ENCODE data around the gene MYO7B. TPM values are rescaled to one million over a fixed set of nuclear protein-coding genes. Genes with fewer than 3 reads are reported as not detected.
"Not testable (repeated sequence)": the region's sequence is repeated elsewhere in the genome, so short reads cannot be mapped to it uniquely, and the experiment has no call there.

MYO7B gene
- total RNA-seq, 3 donors from 2014 or later: 0.32 to 2.3 TPM; not detected in 1

- TF ChIP-seq POLR2A (IDR thresholded peaks at IDR 0.05) (no peak), POLR2AphosphoS5 (IDR thresholded peaks at IDR 0.05) (no peak)
- TF ChIP-seq, protein P1, sequence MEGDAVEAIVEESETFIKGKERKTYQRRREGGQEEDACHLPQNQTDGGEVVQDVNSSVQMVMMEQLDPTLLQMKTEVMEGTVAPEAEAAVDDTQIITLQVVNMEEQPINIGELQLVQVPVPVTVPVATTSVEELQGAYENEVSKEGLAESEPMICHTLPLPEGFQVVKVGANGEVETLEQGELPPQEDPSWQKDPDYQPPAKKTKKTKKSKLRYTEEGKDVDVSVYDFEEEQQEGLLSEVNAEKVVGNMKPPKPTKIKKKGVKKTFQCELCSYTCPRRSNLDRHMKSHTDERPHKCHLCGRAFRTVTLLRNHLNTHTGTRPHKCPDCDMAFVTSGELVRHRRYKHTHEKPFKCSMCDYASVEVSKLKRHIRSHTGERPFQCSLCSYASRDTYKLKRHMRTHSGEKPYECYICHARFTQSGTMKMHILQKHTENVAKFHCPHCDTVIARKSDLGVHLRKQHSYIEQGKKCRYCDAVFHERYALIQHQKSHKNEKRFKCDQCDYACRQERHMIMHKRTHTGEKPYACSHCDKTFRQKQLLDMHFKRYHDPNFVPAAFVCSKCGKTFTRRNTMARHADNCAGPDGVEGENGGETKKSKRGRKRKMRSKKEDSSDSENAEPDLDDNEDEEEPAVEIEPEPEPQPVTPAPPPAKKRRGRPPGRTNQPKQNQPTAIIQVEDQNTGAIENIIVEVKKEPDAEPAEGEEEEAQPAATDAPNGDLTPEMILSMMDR (IDR thresholded peaks at IDR 0.05): no peak
- H3K4me3 ChIP-seq: no peak overlapping the region
- no peak for DNase-seq (ENCODE audit: low spot score in 2 of 2)
- intact Hi-C loops (cut with DNase I; ENCODE audit: low total_unique reads): no loop called here
- no peaks in the 10 kb centered on the region for H3K27me3 ChIP-seq
- no peaks in the 10 kb centered on the region for H3K36me3 ChIP-seq
- no peaks in the 10 kb centered on the region for H3K9me3 ChIP-seq
- no peaks in the 10 kb centered on the region for H3K4me1 ChIP-seq
- H3K27ac ChIP-seq: no peak overlapping the region
Measured at GRCh38 chr2:127523269-127523939, 12.1 kb upstream of the MYO7B start.

DNA sequence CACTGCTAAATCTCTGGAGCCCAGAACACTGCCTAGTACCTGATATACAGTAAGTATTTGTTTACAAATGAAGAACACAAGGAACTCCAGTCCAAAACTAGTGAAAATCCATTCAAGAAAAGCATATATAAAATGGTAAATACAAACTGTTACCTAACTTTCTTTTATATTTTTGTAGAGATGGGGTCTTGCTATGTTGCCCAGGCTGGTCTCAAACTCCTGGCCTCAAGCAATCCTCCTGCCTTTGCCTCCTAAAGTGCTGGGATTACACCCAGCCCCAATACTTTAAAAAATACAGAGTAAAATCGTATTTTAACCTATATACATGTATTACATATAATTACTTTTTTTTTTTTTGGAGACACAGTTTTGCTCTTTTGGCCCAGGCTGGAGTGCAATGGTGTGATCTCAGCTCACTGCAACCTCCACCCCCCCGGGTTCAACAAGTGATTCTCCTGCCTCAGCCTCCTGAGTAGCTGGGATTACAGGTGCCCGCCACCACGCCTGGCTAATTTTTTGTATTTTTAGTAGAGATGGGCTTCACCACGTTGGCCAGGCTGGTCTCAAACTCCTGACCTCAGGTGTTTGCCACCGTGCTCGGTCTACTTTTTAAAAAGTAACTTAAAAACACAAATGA is 11.2 kb upstream of the MYO7B start:
- DNase-seq (ENCODE audit: low spot score in 2 of 2); H3K4me1 ChIP-seq; intact Hi-C loops (cut with DNase I; ENCODE audit: low total_unique reads); H3K4me3 ChIP-seq; H3K9me3 ChIP-seq; H3K36me3 ChIP-seq; H3K27ac ChIP-seq; H3K27me3 ChIP-seq: not testable (repeated sequence)

DNA sequence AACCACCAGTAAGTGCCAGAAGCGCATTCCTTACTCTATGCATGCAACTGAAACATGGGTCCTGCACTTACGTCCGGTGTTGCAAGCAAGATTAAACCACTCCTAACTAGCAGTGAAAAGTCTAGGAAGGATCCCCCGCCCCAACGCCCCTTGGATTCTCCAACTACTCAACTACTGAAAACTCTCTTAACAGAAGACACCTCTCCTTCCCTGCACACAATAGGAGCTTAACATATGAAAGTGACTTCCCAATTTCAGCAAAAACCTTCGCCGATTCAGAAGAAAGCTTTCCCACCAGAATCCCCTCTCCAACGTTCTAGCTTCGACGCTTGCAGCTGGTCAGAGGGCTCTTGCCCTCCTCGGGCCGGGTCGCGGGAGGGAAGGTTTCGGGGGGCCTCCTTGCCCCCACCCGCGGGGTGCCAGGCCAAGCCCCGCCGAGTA is 9.8 kb upstream of the MYO7B start:
- no peak for TF ChIP-seq POLR2A (IDR thresholded peaks at IDR 0.05)
- H3K27ac ChIP-seq: peak overlapping the region; percentile 94 to 95
- peak overlapping the region; percentile 86 to 97 (median 87) for H3K4me3 ChIP-seq
- H3K27me3 ChIP-seq: no peaks in the 10 kb centered on the region
- H3K36me3 ChIP-seq: no peaks in the 10 kb centered on the region
- intact Hi-C loops (cut with DNase I; ENCODE audit: low total_unique reads): no loop called here
- no peaks in the 10 kb centered on the region for H3K4me1 ChIP-seq
- H3K9me3 ChIP-seq: no peaks in the 10 kb centered on the region
- no peak for DNase-seq (ENCODE audit: low spot score in 2 of 2)

GRCh38 chr2:127526132-127527000 is 9.1 kb upstream of the MYO7B start, which contains the start of gene IWS1:
Gene IWS1 (minus strand): TSS chr2:127526489. CDS start chr2:127526208, 281 bp downstream.
- peak; percentile 94 to 96 for DNase-seq (ENCODE audit: low spot score in 2 of 2)
- no peaks in the 10 kb centered on the region for H3K9me3 ChIP-seq
- TF ChIP-seq POLR2A (IDR thresholded peaks at IDR 0.05): peak; percentile 54
- TF ChIP-seq, protein P1 (IDR thresholded peaks at IDR 0.05): peak; percentile 26 to 70 (median 57)
- peak; percentile 60 to 82 (median 78) for TF ChIP-seq POLR2AphosphoS5 (IDR thresholded peaks at IDR 0.05)
- no peaks in the 10 kb centered on the region for H3K36me3 ChIP-seq
- H3K4me1 ChIP-seq: no peaks in the 10 kb centered on the region
- H3K4me3 ChIP-seq: peak within 1 kb of the TSS; percentile 86 to 97 (median 87)
- intact Hi-C loops (cut with DNase I; ENCODE audit: low total_unique reads): no loop called here
- no peaks in the 10 kb centered on the region for H3K27me3 ChIP-seq
- H3K27ac ChIP-seq: peak within 1 kb of the TSS; percentile 94 to 95

- no peak for DNase-seq (ENCODE audit: low spot score in 2 of 2)
- peak overlapping the region; percentile 86 to 97 (median 87) for H3K4me3 ChIP-seq
- TF ChIP-seq POLR2A (IDR thresholded peaks at IDR 0.05): no peak
- TF ChIP-seq, protein P1 (IDR thresholded peaks at IDR 0.05): no peak
- no peak for TF ChIP-seq POLR2AphosphoS5 (IDR thresholded peaks at IDR 0.05)
- no peaks in the 10 kb centered on the region for H3K27me3 ChIP-seq
- no peaks in the 10 kb centered on the region for H3K36me3 ChIP-seq
- H3K9me3 ChIP-seq: no peaks in the 10 kb centered on the region
- H3K27ac ChIP-seq: peak overlapping the region; percentile 94 to 95
- intact Hi-C loops (cut with DNase I; ENCODE audit: low total_unique reads): no loop called here
- H3K4me1 ChIP-seq: no peaks in the 10 kb centered on the region
Measured at GRCh38 chr2:127527001-127527804, 8.3 kb upstream of the MYO7B start.

Data from breast epithelium (tissue), 4 donors.